Stimulated activated naive B cell treated with anti-CD40 and anti-IgM and Interleukin-4, amounts not matched to agents 10 μg/mL and 1 μg/mL and 100 μg/mL, for 72 hours (primary cell): ENCODE measurements around the gene SH3BGRL2.
"Not testable (repeated sequence)": the region's sequence is repeated elsewhere in the genome, so short reads cannot be mapped to it uniquely, and the experiment has no call there.

Experiments used
- ATAC-seq, 2 donors: fragments of 150-1000 bp; cut with Tn5 transposase; replicated peaks; 2 replicates each; pipeline ENCODE4 v1.10.0; 2021; ENCODE audit warnings: moderate library complexity in 1 of 2
- DNase-seq: peaks from one replicate; pipeline ENCODE4 v3.0.0; 2021
- H3K27ac Mint-ChIP-seq: one replicate; pipeline ENCODE4 v1.8.0; 2022; ENCODE audit warnings: mild to moderate bottlenecking, mixed read lengths
- H3K27me3 Mint-ChIP-seq, 2 donors: one replicate each; pipeline ENCODE4 v1.8.0; 2022; ENCODE audit warnings: mixed read lengths in 2 of 2
- H3K36me3 Mint-ChIP-seq, 2 donors: one replicate each; pipeline ENCODE4 v1.8.0; 2022; ENCODE audit warnings: mixed read lengths in 2 of 2, mild to moderate bottlenecking in 1 of 2
- H3K4me1 Mint-ChIP-seq, 2 donors: one replicate each; pipeline ENCODE4 v1.8.0; 2022; ENCODE audit warnings: mixed read lengths in 2 of 2, mild to moderate bottlenecking in 1 of 2
- H3K4me3 Mint-ChIP-seq, 2 donors: one replicate each; pipeline ENCODE4 v1.8.0; 2022; ENCODE audit warnings: mild to moderate bottlenecking in 2 of 2, mixed read lengths in 2 of 2, moderate library complexity in 1 of 2
- H3K9me3 Mint-ChIP-seq, 2 donors: one replicate each; pipeline ENCODE4 v1.8.0; 2022; ENCODE audit warnings: mixed read lengths in 2 of 2, mild to moderate bottlenecking in 1 of 2

SH3BGRL2 gene

DNA sequence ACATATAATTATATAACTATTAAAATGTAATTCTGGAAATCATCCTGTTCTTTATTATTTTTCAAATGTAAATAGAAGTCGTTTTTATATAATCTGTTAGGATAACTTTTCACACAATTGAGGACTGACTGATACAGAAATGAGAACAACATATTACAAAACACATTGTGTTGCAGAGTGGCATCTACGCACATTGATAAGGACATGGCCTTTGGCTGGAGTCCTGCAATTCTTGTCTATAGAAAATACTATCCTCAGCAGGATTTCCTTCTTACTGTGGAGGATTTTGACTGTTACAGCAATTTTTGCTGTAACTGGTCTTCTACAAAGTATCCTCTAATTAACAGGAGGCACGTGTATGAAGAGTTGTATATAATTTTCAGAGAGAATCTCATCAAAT is 19.8 kb downstream of the SH3BGRL2 start:
- ATAC-seq, result no peak

DNA sequence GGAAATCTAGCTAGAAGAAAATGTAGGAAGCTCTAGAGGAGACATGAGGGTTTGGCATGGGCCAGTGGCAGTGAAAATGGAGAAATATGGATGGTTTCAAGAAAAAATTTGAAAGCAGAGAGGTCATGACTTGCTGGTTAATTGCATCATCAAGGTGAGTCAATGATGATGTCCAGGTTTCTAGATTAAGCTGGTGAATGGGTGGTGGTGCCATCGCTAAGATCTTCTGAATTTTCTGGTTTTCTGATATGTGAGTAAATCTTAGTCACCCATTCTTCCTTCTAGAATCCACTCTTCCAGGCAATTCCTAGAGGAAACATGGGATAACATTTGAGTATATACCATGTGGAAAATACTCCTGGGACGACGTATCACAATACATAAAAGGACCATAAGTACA is 25.0 kb downstream of the SH3BGRL2 start:
- Mint-ChIP-seq H3K9me3 (peaks cover 0 to 2% of the 10 kb centered on the region in 2 donors), H3K36me3 (no peaks in the 10 kb centered on the region), H3K27ac (no peak overlapping the region), H3K27me3 (peaks cover 0 to 2% of the 10 kb centered on the region in 2 donors), H3K4me3 (no peak overlapping the region), H3K4me1 (peaks cover 0 to 1% of the 10 kb centered on the region in 2 donors)
- ATAC-seq (no peak), DNase-seq (no peak)

More for the DNA sequence above, 19.8 kb downstream of the SH3BGRL2 start:
- no peaks in the 10 kb centered on the region for H3K36me3 Mint-ChIP-seq
- H3K4me3 Mint-ChIP-seq, result no peak overlapping the region
- peaks cover 0 to 1% of the 10 kb centered on the region in 2 donors for H3K4me1 Mint-ChIP-seq
- no peak for DNase-seq
- H3K27me3 Mint-ChIP-seq, result peaks cover 0 to 7% of the 10 kb centered on the region in 2 donors
- no peak overlapping the region for H3K27ac Mint-ChIP-seq
- H3K9me3 Mint-ChIP-seq, result no peaks in the 10 kb centered on the region

- peaks cover 0 to 1% of the 10 kb centered on the region in 2 donors for H3K4me1 Mint-ChIP-seq
- ATAC-seq, result no peak
- H3K36me3 Mint-ChIP-seq, result no peaks in the 10 kb centered on the region
- no peak overlapping the region for H3K27ac Mint-ChIP-seq
- no peak for DNase-seq
- H3K4me3 Mint-ChIP-seq, result no peak overlapping the region
- H3K27me3 Mint-ChIP-seq, result peaks cover 0 to 6% of the 10 kb centered on the region in 2 donors
- peaks cover 0 to 2% of the 10 kb centered on the region in 2 donors for H3K9me3 Mint-ChIP-seq
Observed at GRCh38 chr6:79657238-79657637, 26.1 kb downstream of the SH3BGRL2 start.

- not testable (repeated sequence) for H3K36me3 Mint-ChIP-seq, DNase-seq, H3K9me3 Mint-ChIP-seq, H3K4me3 Mint-ChIP-seq, H3K27ac Mint-ChIP-seq, ATAC-seq, H3K4me1 Mint-ChIP-seq
- peaks cover 10 to 16% of the 10 kb centered on the region in 2 donors for H3K27me3 Mint-ChIP-seq
Observed at GRCh38 chr6:79663655-79664054, 32.5 kb downstream of the SH3BGRL2 start.

GRCh38 chr6:79665725-79666551 is 34.8 kb downstream of the SH3BGRL2 start:
- no peaks in the 10 kb centered on the region for H3K4me1 Mint-ChIP-seq
- no peak for ATAC-seq

DNA sequence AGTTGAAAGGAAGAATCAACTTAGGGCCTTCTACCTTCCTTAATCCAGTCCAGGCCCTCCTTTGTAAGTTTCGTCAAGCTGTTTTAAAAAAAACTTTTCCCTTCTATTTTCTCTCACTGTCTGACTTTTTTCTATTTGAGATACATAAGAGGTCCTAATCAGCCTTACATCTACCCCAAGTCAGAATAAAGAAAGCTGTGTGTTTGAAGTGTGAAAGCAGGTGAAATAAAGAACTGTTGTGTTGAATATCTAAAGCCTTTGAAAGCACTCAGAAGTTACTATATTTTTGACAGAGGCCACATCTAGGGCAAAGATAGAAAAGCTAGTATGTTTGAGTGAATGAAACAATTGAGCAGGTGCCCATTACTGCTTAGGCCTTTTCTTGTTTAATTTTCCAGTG is 35.5 kb downstream of the SH3BGRL2 start:
- Mint-ChIP-seq H3K36me3 (no peaks in the 10 kb centered on the region), H3K4me1 (peaks cover 5% of the 10 kb centered on the region in 2 donors), H3K27me3 (peaks cover 10% of the 10 kb centered on the region in 2 donors), H3K27ac (no peak overlapping the region), H3K9me3 (peaks cover 0 to 6% of the 10 kb centered on the region in 2 donors), H3K4me3 (no peak overlapping the region)
- no peak for DNase-seq
- no peak for ATAC-seq

More at GRCh38 chr6:79665725-79666551, 34.8 kb downstream of the SH3BGRL2 start:
- Mint-ChIP-seq H3K4me3 (no peak overlapping the region), H3K36me3 (no peaks in the 10 kb centered on the region), H3K27ac (no peak overlapping the region), H3K27me3 (peaks cover 10 to 16% of the 10 kb centered on the region in 2 donors), H3K9me3 (peaks cover 0 to 6% of the 10 kb centered on the region in 2 donors)
- no peak for DNase-seq

DNA sequence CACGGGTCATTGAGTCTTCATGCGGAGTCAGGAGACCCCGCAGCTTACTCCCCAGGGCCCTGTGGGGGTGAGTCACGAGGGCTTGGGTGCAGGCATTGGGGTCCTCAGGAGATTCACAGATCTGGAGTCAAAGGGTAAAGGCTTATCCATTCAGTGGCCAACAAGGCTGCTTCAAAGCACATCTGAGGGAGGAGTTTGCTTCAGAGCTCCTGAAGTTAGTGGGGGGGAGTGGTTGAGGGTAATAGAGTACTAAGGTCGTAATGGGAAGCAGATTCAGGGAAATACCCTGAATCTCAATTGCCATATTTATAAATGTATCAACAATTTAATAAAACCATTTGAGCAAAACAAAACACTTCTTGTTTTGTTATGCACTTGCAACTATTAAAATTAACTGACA is 37.3 kb downstream of the SH3BGRL2 start:
- Mint-ChIP-seq H3K27ac (no peak overlapping the region), H3K27me3 (peaks cover 0 to under 1% of the 10 kb centered on the region in 2 donors), H3K9me3 (no peaks in the 10 kb centered on the region), H3K4me3 (no peak overlapping the region), H3K4me1 (peaks cover 10% of the 10 kb centered on the region in 2 donors), H3K36me3 (no peaks in the 10 kb centered on the region)
- no peak for DNase-seq
- no peak for ATAC-seq

DNA sequence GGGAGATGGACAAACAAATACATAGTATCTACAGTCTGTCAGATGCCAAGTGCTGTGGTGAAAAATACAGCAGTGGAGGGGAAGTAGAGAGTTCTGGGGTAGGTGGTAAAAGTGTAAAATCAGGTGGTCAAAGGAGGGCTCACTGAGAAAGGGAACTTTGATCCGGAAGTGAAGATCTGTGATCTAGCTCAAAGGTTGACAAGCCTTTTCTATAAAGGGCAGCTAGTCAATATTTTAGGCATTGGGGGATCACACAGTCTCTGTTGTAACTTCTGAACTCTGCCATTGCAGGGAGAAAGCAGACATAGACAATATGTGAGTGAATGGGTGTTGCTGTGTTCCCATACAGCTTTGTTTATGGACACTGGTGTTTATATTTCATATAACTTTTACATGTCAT is 38.6 kb downstream of the SH3BGRL2 start:
- Mint-ChIP-seq H3K27me3 (no peaks in the 10 kb centered on the region), H3K9me3 (no peaks in the 10 kb centered on the region), H3K27ac (no peak overlapping the region), H3K36me3 (no peaks in the 10 kb centered on the region), H3K4me3 (no peak overlapping the region), H3K4me1 (peaks cover 10% of the 10 kb centered on the region in 2 donors)
- ATAC-seq (no peak), DNase-seq (no peak)

DNA sequence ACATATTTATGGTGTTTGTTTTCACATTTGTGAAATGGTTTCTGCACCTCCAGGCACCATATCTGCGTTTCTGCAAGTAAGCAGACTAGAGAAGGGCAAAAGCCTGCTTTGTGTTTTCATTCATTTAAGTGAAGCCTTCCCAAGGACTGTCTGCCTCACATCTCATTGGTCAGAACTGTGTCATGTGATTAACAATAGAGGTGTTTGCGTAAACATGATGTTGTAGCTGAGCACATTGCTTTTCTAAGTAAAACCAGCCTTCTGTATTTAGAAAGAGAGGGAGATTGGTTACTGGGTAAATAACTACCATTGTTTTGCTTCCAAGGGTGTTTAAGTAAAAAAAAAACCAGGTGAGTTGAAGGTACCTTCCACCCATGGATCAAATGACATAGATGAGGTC is 39.7 kb downstream of the SH3BGRL2 start:
- no peak for ATAC-seq
- H3K27ac Mint-ChIP-seq, result no peak overlapping the region

DNA sequence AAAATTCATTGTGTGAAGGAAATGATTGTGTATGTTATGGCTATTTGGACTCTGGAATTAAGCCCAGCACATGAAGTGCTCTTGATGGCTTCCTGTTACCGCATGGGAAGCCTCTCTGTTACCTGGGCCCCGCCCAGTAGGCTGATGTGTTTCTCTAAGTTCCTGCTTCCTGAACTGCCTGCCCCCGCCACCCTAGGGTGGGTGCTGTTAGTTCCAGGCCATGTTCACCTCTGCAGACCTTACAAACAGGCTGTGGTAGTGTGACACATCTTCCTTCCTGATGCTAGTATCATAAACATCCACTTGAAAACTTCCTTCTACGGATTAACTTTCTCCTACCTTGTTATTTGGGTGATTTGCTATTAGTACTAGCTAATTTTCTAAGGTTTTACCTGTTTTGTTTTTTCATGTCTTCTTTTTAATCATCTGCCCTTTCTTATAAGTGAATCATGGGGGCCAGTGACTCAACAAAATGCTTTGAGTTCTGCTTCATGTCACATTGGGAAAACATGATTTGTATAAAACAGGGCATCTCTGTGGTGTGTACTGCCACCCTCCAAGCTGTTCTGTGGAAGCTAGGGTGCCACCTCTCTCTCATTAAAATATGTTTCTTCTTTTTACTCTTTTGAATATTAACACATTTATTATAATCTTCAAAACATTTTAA is 40.6 kb downstream of the SH3BGRL2 start:
- DNase-seq (no peak), ATAC-seq (peak; percentile 59 to 60)
- H3K36me3 Mint-ChIP-seq, result no peaks in the 10 kb centered on the region
- no peak overlapping the region for H3K27ac Mint-ChIP-seq
- no peak overlapping the region for H3K4me3 Mint-ChIP-seq
- peaks cover 10% of the 10 kb centered on the region in 2 donors for H3K4me1 Mint-ChIP-seq
- no peaks in the 10 kb centered on the region for H3K27me3 Mint-ChIP-seq
- peaks cover 0 to 2% of the 10 kb centered on the region in 2 donors for H3K9me3 Mint-ChIP-seq

More for the DNA sequence above, 39.7 kb downstream of the SH3BGRL2 start:
- Mint-ChIP-seq H3K4me1 (peaks cover 10% of the 10 kb centered on the region in 2 donors), H3K27me3 (no peaks in the 10 kb centered on the region), H3K36me3 (no peaks in the 10 kb centered on the region), H3K9me3 (peaks cover 0 to 2% of the 10 kb centered on the region in 2 donors), H3K4me3 (no peak overlapping the region)
- no peak for DNase-seq

- H3K27ac Mint-ChIP-seq, result no peak overlapping the region
- ATAC-seq (no peak), DNase-seq (no peak)
- H3K36me3 Mint-ChIP-seq, result no peaks in the 10 kb centered on the region
- H3K9me3 Mint-ChIP-seq, result peaks cover 0 to 2% of the 10 kb centered on the region in 2 donors
- no peaks in the 10 kb centered on the region for H3K27me3 Mint-ChIP-seq
- H3K4me1 Mint-ChIP-seq, result peaks cover 10% of the 10 kb centered on the region in 2 donors
- no peak overlapping the region for H3K4me3 Mint-ChIP-seq
Observed at GRCh38 chr6:79672631-79673111, 41.5 kb downstream of the SH3BGRL2 start.

GRCh38 chr6:79673947-79674346 is 42.8 kb downstream of the SH3BGRL2 start:
- DNase-seq, result no peak
- peaks cover 10% of the 10 kb centered on the region in 2 donors for H3K4me1 Mint-ChIP-seq

DNA sequence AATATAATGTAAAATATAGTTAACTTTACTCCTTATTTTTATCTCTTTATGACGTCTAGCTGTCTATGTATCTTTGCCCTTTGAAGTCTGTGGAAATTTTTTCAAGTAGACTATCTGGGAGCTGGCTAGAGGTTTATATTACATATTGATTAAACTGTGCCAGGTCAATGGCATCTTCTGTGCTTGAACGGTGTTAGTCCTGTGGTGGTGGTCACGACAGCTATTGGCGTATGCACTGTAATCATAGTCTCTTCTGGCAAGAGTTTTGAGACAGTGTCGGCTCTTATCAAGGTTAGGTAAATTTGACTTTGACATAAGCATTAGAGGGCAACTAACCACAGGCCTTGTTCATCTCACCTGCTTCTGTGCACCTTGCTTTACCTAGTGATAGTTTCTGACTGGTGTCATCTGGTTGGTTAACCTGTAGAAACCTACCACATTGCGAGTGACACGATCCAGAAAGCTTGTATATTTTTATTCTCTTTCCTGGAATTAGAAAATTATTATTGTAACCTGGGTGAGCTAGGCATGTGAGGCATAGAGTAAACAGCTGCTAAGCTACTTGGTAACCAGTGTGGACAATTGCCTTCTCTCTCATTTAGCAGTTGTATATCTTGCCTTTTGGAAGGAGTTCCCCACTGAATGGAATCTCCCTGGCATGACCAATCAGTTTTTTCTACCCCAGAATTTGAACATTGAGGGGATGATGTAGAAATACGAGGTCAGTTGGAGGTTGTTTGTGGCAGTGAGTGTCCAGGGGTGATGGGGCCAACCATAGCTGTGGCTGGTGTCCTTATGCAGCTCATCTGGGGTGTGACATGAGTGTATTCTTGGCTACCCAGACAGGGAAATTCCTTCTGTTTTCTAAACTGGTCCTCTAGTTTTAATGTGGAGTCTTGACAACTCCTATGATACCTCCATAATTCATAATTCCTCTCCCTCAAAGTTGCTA is 45.9 kb downstream of the SH3BGRL2 start:
- Mint-ChIP-seq H3K4me3 (no peak overlapping the region), H3K36me3 (no peaks in the 10 kb centered on the region), H3K27ac (no peak overlapping the region), H3K4me1 (peaks cover under 1 to 2% of the 10 kb centered on the region in 2 donors), H3K27me3 (no peaks in the 10 kb centered on the region), H3K9me3 (peaks cover 0 to 3% of the 10 kb centered on the region in 2 donors)
- DNase-seq (no peak), ATAC-seq (no peak)

More at GRCh38 chr6:79673947-79674346, 42.8 kb downstream of the SH3BGRL2 start:
- Mint-ChIP-seq H3K27ac (no peak overlapping the region), H3K4me3 (no peak overlapping the region), H3K36me3 (no peaks in the 10 kb centered on the region), H3K27me3 (no peaks in the 10 kb centered on the region), H3K9me3 (peaks cover 0 to 2% of the 10 kb centered on the region in 2 donors)
- ATAC-seq, result no peak

DNA sequence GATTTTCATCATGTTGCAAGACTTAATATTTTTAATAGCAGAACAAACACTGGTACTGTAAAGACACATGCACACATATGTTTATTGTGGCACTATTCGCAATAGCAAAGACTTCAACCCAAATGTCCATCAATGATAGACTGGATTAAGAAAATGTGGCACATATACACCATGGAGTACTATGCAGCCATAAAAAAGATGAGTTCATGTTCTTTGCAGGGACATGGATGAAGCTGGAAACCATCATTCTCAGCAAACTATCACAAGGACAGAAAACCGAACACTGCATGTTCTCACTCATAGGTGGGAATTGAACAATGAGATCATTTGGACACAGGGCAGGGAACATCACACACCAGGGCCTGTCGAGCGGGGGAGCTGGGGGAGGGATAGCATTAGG is 51.6 kb downstream of the SH3BGRL2 start:
- not testable (repeated sequence) for H3K27me3 Mint-ChIP-seq, ATAC-seq, DNase-seq, H3K36me3 Mint-ChIP-seq, H3K27ac Mint-ChIP-seq, H3K9me3 Mint-ChIP-seq, H3K4me3 Mint-ChIP-seq, H3K4me1 Mint-ChIP-seq
